Loucy (cell line): ENCODE results near the gene TRIM60.
"Not testable (repeated sequence)": the region's sequence is repeated elsewhere in the genome, so short reads cannot be mapped to it uniquely, and the experiment has no call there.

ENCODE experiments used
- H2AFZ ChIP-seq: fragments of 200-600 bp; sonication (generic); 2 replicates; pipeline ENCODE4 v1.6.0; 2016; ENCODE audit warnings: antibody characterized with exemption, mild to moderate bottlenecking, low read length, moderate library complexity
- H3F3A ChIP-seq: fragments of 200-600 bp; 2 replicates; pipeline ENCODE4 v1.6.0; 2016; ENCODE audit warnings: antibody characterized with exemption, low read depth, mild to moderate bottlenecking
- H3K27me3 ChIP-seq: fragments of 200-600 bp; sonication (generic); 2 replicates; pipeline ENCODE4 v1.6.1; 2014; ENCODE audit warnings: low read length, mild to moderate bottlenecking; ENCODE audit not compliant: insufficient read depth, poor library complexity, severe bottlenecking
- H3K36me3 ChIP-seq: fragments of 200-600 bp; sonication (generic); 2 replicates; pipeline ENCODE4 v1.6.1; 2016; ENCODE audit warnings: low read length; ENCODE audit not compliant: insufficient read depth
- H3K4me1 ChIP-seq: fragments of 200-600 bp; sonication (generic); 2 replicates; pipeline ENCODE4 v1.5.1; 2014; ENCODE audit warnings: low read length, mild to moderate bottlenecking; ENCODE audit not compliant: insufficient read depth, poor library complexity, severe bottlenecking
- H3K4me2 ChIP-seq: fragments of 200-600 bp; sonication (generic); 2 replicates; pipeline ENCODE4 v1.6.0; 2014; ENCODE audit warnings: antibody characterized with exemption, low read length, low read depth, mild to moderate bottlenecking; ENCODE audit not compliant: poor library complexity, severe bottlenecking
- H3K4me3 ChIP-seq: fragments of 200-600 bp; sonication (generic); 2 replicates; pipeline ENCODE4 v1.5.1; 2014; ENCODE audit warnings: low read length, mild to moderate bottlenecking, mixed read lengths; ENCODE audit not compliant: poor library complexity, severe bottlenecking
- H3K79me2 ChIP-seq: fragments of 200-600 bp; sonication (generic); 2 replicates; pipeline ENCODE4 v1.6.1; 2014; ENCODE audit warnings: low read length; ENCODE audit not compliant: insufficient read depth
- H3K9ac ChIP-seq: fragments of 200-600 bp; sonication (generic); 2 replicates; pipeline ENCODE4 v1.6.0; 2014; ENCODE audit warnings: mild to moderate bottlenecking, low read depth, low read length, moderate library complexity; ENCODE audit not compliant: poor library complexity, severe bottlenecking
- H3K9me2 ChIP-seq: fragments of 200-600 bp; sonication (generic); replicated peaks from 2 replicates; pipeline ENCODE4 v1.6.1; 2016; ENCODE audit warnings: low read depth, low read length, mixed read lengths
- H3K9me3 ChIP-seq: fragments of 200-600 bp; sonication (generic); 2 replicates; pipeline ENCODE4 v1.6.1; 2014; ENCODE audit warnings: mild to moderate bottlenecking, antibody characterized with exemption, low read length, low read depth; ENCODE audit not compliant: insufficient read depth
- H4K20me1 ChIP-seq: fragments of 200-600 bp; sonication (generic); 2 replicates; pipeline ENCODE4 v1.6.0; 2014; ENCODE audit warnings: antibody characterized with exemption, low read length, mild to moderate bottlenecking; ENCODE audit not compliant: insufficient read depth, poor library complexity, severe bottlenecking
- EZH2phosphoT487 ChIP-seq: fragments of 200-600 bp; IDR thresholded peaks from 2 replicates; pipeline ENCODE4 v1.6.1; 2018; ENCODE audit warnings: antibody characterized with exemption, mild to moderate bottlenecking, moderate library complexity, borderline replicate concordance
- TF ChIP-seq, protein P1 (sequence below): fragments of 200-600 bp; sonication (generic); conservative IDR thresholded peaks from 2 replicates; pipeline ENCODE4 v1.5.1; 2014; ENCODE audit warnings: mild to moderate bottlenecking, antibody characterized with exemption, low read length

TRIM60 gene

DNA sequence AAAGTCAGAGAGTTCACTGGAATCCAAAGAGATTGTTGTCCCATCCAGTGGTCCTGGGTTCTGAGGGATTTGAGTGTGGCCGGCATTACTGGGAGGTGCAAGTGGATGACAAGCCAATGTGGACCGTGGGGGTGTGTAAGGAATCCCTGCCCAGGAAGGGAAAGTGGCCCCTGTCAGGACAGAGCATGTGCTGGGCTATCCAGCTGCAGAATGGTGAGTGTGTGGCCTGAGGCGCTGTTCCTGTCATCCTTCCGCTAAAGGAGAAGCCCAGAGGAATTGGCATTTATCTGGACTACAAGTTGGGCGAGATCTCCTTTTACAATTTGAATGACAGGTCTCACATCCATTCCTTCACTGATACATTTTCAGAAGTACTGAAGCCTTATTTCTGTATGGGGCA lies 20.4 kb upstream of the TRIM60 start:
- Histone ChIP-seq H2AFZ (no peak overlapping the region), H3K9me2 (no peaks in the 10 kb centered on the region), H3K36me3 (no peaks in the 10 kb centered on the region), H4K20me1 (no peaks in the 10 kb centered on the region), H3K4me1 (no peaks in the 10 kb centered on the region), H3F3A (no peaks in the 10 kb centered on the region), H3K9me3 (no peaks in the 10 kb centered on the region), H3K4me2 (no peak overlapping the region), H3K9ac (no peak overlapping the region), H3K27me3 (no peaks in the 10 kb centered on the region), H3K79me2 (no peaks in the 10 kb centered on the region), H3K4me3 (no peak overlapping the region)
- TF ChIP-seq, protein P1, sequence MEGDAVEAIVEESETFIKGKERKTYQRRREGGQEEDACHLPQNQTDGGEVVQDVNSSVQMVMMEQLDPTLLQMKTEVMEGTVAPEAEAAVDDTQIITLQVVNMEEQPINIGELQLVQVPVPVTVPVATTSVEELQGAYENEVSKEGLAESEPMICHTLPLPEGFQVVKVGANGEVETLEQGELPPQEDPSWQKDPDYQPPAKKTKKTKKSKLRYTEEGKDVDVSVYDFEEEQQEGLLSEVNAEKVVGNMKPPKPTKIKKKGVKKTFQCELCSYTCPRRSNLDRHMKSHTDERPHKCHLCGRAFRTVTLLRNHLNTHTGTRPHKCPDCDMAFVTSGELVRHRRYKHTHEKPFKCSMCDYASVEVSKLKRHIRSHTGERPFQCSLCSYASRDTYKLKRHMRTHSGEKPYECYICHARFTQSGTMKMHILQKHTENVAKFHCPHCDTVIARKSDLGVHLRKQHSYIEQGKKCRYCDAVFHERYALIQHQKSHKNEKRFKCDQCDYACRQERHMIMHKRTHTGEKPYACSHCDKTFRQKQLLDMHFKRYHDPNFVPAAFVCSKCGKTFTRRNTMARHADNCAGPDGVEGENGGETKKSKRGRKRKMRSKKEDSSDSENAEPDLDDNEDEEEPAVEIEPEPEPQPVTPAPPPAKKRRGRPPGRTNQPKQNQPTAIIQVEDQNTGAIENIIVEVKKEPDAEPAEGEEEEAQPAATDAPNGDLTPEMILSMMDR: no peak
- no peak for TF ChIP-seq EZH2phosphoT487

GRCh38 chr4:165013691-165014090 lies 18.1 kb upstream of the TRIM60 start:
- Histone ChIP-seq H3K9ac (no peak overlapping the region), H4K20me1 (no peaks in the 10 kb centered on the region), H3K36me3 (no peaks in the 10 kb centered on the region), H3K4me3 (no peak overlapping the region), H3K4me2 (no peak overlapping the region), H3K27me3 (no peaks in the 10 kb centered on the region), H3K79me2 (no peaks in the 10 kb centered on the region), H3K9me3 (no peaks in the 10 kb centered on the region), H3K4me1 (no peaks in the 10 kb centered on the region), H3F3A (no peaks in the 10 kb centered on the region), H3K9me2 (no peaks in the 10 kb centered on the region), H2AFZ (no peak overlapping the region)
- TF ChIP-seq, protein P1: no peak
- no peak for TF ChIP-seq EZH2phosphoT487

DNA sequence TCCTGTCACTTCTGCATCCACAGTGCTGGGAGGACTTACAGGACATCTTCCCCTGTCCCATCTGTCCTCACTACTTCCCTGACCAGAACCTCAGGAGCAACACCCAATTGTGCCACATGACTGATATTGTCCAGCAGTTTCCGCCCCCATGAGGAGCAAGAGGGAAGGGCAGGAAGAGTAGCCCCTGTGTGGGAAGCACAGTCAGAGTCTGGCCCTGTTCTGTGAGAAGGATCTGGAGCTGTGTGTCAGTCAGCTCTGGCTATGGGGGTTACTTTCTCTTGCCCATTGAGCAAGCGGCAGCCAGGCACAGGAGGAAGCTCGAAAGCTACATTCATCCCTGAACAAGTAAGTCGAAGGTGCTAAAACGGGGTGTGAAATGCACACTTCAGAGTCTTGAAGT lies 14.8 kb upstream of the TRIM60 start:
- no peaks in the 10 kb centered on the region for H4K20me1 ChIP-seq
- H3K27me3 ChIP-seq: no peaks in the 10 kb centered on the region
- H3K9me2 ChIP-seq: no peaks in the 10 kb centered on the region
- no peaks in the 10 kb centered on the region for H3F3A ChIP-seq
- no peaks in the 10 kb centered on the region for H3K36me3 ChIP-seq
- H3K79me2 ChIP-seq: no peaks in the 10 kb centered on the region
- H2AFZ ChIP-seq: no peak overlapping the region
- H3K4me3 ChIP-seq: no peak overlapping the region
- no peak for TF ChIP-seq EZH2phosphoT487
- TF ChIP-seq, protein P1: peak; percentile 35
- H3K9me3 ChIP-seq: no peaks in the 10 kb centered on the region
- H3K4me2 ChIP-seq: no peak overlapping the region
- no peak overlapping the region for H3K9ac ChIP-seq
- H3K4me1 ChIP-seq: no peaks in the 10 kb centered on the region

GRCh38 chr4:165019995-165020394 lies 11.8 kb upstream of the TRIM60 start:
- H3K4me2 ChIP-seq, H3K27me3 ChIP-seq, H3K4me3 ChIP-seq, H3K9ac ChIP-seq, H3K36me3 ChIP-seq, H3K9me2 ChIP-seq, H3K79me2 ChIP-seq, H2AFZ ChIP-seq, H3K9me3 ChIP-seq, H4K20me1 ChIP-seq, H3F3A ChIP-seq, H3K4me1 ChIP-seq: not testable (repeated sequence)

- not testable (repeated sequence) for H3K4me3 ChIP-seq, H3K4me1 ChIP-seq, H3K9ac ChIP-seq
These were observed 6.0 kb upstream of the TRIM60 start for GRCh38 chr4:165025782-165026181.

More at GRCh38 chr4:165025782-165026181, 6.0 kb upstream of the TRIM60 start:
- H3K9me2 ChIP-seq, H3K79me2 ChIP-seq, H4K20me1 ChIP-seq, H3K4me2 ChIP-seq, H3K27me3 ChIP-seq, H3F3A ChIP-seq, H3K36me3 ChIP-seq, H3K9me3 ChIP-seq, H2AFZ ChIP-seq: not testable (repeated sequence)
